Germinal center (tissue), 1 donor: Measurements from ENCODE around the gene CD247.

Experiments used
- DNase-seq: peaks from one replicate; pipeline ENCODE4 v3.0.0; 2012; ENCODE audit warnings: mixed read lengths, low spot score

The CD247 gene

GRCh38 chr1:167489571-167490340 lies 28.6 kb downstream of the CD247 start:
- DNase-seq = no peak

GRCh38 chr1:167488786-167489185 lies 29.5 kb downstream of the CD247 start:
- no peak for DNase-seq

- DNase-seq = no peak
Measured at GRCh38 chr1:167487614-167488013, 30.7 kb downstream of the CD247 start.

GRCh38 chr1:167486090-167486824 lies 32.1 kb downstream of the CD247 start:
- no peak for DNase-seq

- no peak for DNase-seq
Measured at GRCh38 chr1:167484726-167485502, 33.4 kb downstream of the CD247 start.

GRCh38 chr1:167483790-167484189 lies 34.5 kb downstream of the CD247 start:
- no peak for DNase-seq

GRCh38 chr1:167482184-167482583 lies 36.1 kb downstream of the CD247 start:
- no peak for DNase-seq

- no peak for DNase-seq
Measured at GRCh38 chr1:167479331-167479979, 38.9 kb downstream of the CD247 start.

GRCh38 chr1:167477986-167478385 lies 40.3 kb downstream of the CD247 start:
- no peak for DNase-seq

GRCh38 chr1:167476061-167476460 lies 42.3 kb downstream of the CD247 start:
- no peak for DNase-seq

GRCh38 chr1:167474191-167474641 lies 44.1 kb downstream of the CD247 start:
- no peak for DNase-seq

- no peak for DNase-seq
Measured at GRCh38 chr1:167473761-167474160, 44.6 kb downstream of the CD247 start.

- DNase-seq = no peak
Measured at GRCh38 chr1:167472752-167473521, 45.4 kb downstream of the CD247 start.

- DNase-seq = no peak
Measured at GRCh38 chr1:167471568-167471967, 46.8 kb downstream of the CD247 start.

GRCh38 chr1:167469280-167469965 lies 48.9 kb downstream of the CD247 start:
- DNase-seq = no peak

GRCh38 chr1:167467752-167468151 lies 50.6 kb downstream of the CD247 start:
- DNase-seq = no peak

- DNase-seq = no peak
Measured at GRCh38 chr1:167467126-167467710, 51.1 kb downstream of the CD247 start.

- DNase-seq = no peak
Measured at GRCh38 chr1:167465743-167466142, 52.6 kb downstream of the CD247 start.

- no peak for DNase-seq
Measured at GRCh38 chr1:167465018-167465417, 53.3 kb downstream of the CD247 start.

- DNase-seq = no peak
Measured at GRCh38 chr1:167463875-167464575, 54.3 kb downstream of the CD247 start.
